Measurements from ENCODE around the gene C5AR2.
"Not testable (repeated sequence)": the region's sequence is repeated elsewhere in the genome, so short reads cannot be mapped to it uniquely, and the experiment has no call there.

The C5AR2 gene

GRCh38 chr19:47331931-47332547 lies at the start of gene C5AR2:
C5AR2 (plus strand) TSS chr19:47332175; CDS start chr19:47340800, 8,625 bp downstream.
- DNase-seq, result no peak

GRCh38 chr19:47283405-47284059 lies 48.4 kb upstream of the C5AR2 start:
- DNase-seq, result no peak

DNA sequence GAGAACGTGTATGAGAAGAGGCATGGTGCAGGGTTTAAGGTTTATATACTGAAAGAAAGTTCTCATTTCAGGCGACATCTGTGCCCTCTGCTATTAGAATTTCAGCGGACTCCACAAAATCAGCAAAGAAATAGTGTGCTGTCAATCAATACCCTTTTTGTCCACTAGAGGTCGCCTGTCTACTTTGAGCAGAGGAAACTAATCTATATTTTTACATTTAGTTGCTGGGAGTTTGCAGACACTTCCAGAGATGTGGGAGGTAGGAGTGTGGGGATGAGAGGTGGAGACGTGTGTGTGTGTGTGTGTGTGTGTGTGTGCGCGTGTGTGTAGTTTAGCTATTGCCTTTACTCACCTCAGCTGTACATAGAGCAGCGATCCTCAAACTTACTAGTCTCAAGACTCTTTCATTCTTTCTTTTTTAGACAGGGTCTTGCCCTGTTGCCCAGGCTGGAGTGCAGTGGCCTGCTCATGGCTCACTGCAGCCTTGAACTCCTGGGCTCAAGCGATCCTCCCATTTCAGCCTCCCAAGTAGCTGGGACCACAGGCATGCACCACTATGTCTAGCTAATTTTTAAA lies 47.6 kb upstream of the C5AR2 start:
- peak; percentile 72 for DNase-seq

DNA sequence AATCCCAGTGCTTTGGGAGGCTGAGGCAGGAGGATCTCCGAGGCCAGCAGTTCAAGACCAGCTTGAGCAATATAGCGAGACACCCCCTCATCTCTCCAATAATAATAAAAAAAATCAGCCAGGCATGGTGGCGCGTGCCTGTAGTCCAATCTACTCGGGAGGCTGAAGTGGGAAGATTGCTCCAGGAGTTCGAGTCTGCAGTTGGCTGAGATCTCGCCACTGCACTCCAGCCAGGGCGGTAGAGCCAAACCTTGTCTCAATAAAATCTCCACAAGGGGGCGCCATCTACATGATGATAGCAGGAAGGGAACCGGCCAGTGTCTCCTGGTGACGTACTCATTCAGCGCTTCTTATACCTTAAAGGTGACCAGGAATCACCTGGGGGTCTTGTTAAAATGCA lies 35.9 kb upstream of the C5AR2 start:
- peak; percentile 87 for DNase-seq

GRCh38 chr19:47300867-47301266 lies 31.1 kb upstream of the C5AR2 start:
- not testable (repeated sequence) for DNase-seq

GRCh38 chr19:47302249-47302648 lies 29.7 kb upstream of the C5AR2 start:
- no peak for DNase-seq

DNA sequence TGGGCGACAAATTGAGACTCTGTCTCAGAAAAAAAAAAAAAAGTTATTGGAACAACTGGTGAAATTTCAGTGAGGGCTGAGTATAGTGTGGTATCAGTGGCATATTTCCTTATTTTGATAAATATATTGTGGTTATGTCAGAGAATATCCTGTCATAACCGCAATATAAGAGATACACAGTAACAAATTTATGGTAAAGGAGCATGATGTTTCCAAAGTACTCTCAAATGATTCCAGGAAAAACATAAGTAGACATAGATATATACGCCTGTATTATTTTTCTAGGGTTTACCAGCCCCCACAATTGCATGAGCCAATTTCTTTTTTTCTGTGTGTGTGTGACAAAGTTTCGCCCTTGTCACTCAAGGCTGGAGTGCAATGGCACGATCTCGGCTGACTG lies 28.0 kb upstream of the C5AR2 start:
- no peak for DNase-seq

DNA sequence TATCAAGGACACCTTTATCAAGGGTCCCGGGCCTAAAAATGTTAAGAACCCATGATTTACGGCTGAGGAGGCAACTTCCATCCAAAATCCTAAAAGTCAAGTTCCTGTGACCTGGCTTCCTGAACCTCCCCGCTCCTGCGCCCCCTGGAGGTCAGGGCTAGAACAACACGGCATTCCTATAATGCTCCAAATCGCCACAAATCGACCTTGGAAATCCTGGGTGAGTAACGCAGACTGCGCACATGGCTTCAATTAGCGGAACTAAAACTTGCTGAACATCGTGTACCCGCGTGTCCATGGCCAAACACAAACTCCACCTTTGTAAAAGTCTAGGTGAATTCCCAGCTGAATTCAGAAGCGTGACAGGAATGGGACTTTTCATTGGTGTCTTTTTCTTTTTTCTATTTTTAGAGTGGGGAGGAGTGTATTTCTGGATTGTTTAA lies 26.6 kb upstream of the C5AR2 start:
- peak; percentile 55 for DNase-seq

DNA sequence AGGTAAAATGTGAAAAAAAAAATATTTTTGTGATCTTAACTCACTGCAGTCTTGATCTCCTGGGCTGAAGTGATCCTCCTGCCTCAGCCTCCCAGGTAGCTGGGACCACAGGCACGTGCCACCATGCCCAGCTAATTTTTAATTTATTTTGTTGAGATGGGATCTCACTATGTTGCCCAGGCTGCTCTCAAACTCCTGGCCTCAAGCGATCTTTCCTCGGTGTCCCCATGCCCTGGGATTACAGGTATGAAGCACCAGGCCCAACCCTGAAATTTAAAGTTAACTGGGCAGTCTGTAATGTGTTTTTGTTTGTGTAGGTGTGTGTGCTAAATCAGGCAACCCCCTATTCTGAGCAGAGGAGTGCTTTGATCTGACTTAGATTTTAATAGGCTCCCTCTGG lies 25.7 kb upstream of the C5AR2 start:
- no peak for DNase-seq

- DNase-seq, result no peak
These were observed 22.9 kb upstream of the C5AR2 start for GRCh38 chr19:47309038-47309437.

DNA sequence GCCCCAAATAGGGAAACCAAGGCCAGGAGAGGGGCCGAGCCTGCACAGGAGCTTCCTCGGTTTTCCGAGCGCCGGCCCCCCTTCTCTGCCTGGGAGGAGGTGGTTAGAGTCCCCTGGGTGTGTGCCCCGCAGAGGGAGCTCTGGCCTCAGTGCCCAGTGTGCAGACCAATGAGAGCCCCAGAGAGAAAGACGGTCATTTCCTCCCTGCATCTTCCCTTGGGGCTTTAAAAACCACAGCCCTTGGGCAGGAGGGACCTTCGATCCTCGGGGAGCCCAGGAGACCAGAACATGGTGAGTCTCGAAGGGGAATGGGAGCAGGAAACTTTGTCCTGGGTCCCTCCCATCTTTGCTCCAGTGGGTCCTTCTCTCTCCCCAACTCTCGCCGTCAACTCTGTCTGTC lies 22.4 kb upstream of the C5AR2 start, which contains the start of gene C5AR1:
Gene C5AR1, plus strand, starts transcription at position 254 of the 400 bp plus-strand sequence. Its CDS starts 35 bp downstream, at position 289.
- DNase-seq, result no peak

DNA sequence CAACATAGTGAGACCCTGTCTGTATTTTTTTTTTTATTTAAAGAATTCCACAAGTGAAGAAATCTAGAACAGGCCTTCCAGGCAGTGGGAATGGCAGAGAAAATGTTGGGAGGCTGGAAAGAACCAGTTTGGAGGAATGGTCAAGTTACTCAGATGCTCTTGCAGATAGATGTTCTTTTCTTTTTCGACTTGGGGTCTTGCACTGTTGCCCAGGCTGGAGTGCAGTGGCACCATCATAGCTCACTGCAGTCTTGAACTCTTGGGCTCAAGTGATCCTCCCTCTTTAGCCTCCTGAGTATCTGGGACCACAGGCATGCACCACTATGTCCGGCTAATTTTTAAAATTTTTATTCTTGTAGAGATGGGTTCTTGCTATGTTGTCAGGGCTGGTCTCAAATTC lies 21.7 kb upstream of the C5AR2 start:
- no peak for DNase-seq

GRCh38 chr19:47310819-47311218 lies 21.2 kb upstream of the C5AR2 start:
- DNase-seq, result no peak

DNA sequence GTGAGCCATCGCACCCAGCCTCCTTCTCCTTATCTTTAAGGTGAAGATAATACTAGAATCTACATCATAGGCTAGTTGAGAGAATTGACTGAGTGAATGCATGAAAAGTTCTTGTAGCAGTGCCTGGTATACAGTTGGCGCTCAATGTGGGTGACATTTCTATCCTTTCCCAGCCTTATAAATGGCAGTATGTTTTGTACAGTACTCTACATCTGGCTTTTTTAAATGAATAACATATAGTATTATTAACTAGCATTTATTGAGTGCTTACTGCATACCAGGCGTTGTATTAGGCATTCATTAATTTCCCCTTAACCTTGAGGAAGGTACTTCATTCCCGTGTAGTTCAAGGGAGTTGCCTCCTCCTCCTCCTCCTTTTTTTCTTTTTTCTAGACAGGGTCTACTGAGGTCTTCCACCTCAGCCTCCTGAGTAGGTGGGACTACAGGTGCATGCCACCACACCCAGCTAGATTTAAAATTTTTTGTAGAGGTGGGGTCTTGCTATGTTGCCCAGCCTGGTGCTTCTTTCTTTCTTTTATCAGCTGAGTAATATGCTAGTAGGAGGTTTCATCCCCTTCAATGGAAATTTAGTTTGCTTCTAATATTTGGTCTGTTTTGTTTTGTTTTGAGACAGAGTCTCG lies 19.5 kb upstream of the C5AR2 start:
- no peak for DNase-seq

DNA sequence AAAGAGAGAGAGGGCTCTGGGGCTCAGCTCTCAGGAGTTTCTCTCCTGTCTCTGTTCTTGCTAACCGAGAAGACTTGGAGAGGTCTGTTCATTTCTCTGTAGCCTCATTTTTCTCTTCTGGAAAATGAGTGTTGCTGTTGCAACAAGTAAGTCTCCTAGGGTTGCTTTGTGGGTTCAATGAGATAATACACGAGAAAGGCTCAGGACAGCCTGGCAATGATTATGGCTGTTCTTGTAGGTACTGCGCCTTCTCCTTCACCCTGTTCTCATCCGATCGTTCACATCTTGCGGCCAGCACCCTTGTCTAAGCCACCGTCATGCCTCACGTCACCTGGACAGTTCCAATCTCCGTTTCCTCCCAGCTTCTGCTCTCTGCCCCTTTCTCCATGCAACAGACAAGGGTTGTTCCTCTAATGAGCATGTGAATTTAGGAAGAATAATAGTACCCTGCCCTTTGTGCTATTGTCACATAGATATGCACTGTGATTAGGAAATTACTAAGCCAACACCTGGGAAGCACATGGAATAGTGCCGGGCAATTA lies 18.1 kb upstream of the C5AR2 start:
- no peak for DNase-seq

DNA sequence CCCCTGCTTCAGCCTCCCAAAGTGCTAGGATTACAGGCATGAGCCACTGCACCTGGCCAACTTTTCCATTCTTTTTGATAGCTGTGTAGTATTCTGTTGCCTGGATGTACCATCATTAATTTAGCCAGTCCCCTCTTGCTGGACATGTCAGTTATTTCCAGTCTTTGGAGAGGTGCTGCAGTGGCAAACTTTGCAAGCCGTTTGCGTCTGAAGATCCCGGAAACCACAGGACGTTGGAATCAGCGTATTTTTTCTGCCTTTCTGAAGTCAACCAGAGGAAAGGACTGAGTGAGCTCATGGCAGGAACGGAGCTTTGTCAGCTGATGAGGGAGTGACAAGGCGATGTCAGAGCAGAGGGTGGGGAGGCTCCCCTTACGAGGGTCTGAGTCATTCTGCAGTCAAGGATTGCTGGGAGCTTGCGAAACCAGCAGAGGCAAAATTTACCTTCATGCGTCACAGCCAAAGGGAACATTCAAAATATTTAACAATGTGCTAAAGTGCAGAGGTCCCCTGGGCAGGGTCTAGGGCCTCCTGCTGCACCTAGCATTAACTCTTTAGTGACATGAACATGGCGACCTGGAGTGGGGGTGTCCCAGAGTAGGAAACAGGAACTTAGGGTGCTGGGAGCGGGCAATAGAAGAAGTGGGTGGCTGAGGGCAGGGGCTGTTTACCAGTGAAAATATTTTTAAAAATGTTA lies 16.7 kb upstream of the C5AR2 start:
- peak; percentile 21 for DNase-seq

- DNase-seq, result no peak
These were observed 15.5 kb upstream of the C5AR2 start for GRCh38 chr19:47316513-47316912.

DNA sequence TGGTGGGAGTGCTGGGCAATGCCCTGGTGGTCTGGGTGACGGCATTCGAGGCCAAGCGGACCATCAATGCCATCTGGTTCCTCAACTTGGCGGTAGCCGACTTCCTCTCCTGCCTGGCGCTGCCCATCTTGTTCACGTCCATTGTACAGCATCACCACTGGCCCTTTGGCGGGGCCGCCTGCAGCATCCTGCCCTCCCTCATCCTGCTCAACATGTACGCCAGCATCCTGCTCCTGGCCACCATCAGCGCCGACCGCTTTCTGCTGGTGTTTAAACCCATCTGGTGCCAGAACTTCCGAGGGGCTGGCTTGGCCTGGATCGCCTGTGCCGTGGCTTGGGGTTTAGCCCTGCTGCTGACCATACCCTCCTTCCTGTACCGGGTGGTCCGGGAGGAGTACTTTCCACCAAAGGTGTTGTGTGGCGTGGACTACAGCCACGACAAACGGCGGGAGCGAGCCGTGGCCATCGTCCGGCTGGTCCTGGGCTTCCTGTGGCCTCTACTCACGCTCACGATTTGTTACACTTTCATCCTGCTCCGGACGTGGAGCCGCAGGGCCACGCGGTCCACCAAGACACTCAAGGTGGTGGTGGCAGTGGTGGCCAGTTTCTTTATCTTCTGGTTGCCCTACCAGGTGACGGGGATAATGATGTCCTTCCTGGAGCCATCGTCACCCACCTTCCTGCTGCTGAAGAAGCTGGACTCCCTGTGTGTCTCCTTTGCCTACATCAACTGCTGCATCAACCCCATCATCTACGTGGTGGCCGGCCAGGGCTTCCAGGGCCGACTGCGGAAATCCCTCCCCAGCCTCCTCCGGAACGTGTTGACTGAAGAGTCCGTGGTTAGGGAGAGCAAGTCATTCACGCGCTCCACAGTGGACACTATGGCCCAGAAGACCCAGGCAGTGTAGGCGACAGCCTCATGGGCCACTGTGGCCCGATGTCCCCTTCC lies 11.8 kb upstream of the C5AR2 start:
- DNase-seq, result no peak

DNA sequence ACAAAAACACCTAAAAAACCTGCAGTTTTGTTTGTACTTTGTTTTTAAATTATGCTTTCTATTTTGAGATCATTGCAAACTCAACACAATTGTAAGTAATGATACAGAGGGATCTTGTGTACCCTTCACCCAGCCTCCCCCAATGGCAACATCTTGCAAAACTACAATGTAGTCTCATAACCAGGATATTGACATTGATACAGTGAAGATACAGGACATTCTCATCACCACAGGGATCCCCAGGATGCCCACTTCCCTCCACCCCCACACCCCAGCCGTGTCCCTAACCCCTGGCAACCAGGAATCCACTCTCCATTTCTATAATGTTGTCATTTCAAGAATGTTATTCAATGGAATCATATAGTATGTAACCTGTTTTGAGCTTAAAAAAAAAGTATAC lies 10.3 kb upstream of the C5AR2 start:
- DNase-seq, result no peak

DNA sequence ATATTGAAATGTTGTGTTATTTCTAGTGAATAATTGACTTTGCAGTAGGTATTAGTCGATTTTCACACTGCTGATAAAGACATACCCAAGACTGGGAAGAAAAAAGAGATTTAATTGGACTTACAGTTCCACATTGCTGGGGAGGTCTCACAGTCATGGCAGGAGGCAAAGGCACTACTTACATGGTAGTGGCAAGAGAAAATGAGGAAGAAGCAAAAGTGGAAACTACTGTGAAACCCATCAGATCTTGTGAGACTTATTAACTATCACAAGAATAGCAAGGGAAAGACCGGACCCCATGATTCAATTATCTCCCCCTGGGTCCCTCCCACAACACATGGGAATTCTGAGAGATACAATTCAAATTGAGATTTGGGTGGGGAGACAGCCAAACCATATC lies 9.9 kb upstream of the C5AR2 start:
- no peak for DNase-seq

DNA sequence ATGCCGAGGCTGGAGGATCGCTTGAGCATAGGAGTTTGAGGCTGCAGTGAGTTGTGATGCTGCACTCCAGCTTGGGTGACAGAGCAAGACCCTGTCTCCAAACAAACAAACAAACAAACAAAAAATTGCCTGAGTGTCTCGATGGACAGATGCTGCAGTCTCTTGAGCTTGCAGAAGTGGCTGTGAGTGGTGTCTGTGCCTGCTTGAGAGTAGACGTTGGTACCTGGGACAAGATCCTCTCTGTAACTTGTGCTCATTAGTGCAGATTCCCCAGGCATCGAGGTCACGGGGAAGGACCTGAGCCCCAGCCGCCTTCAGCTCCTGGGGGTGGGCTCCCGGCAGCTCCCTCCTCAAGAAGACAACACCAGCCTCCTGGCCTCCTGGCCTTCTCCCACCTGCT lies 8.6 kb upstream of the C5AR2 start:
- DNase-seq, result no peak

DNA sequence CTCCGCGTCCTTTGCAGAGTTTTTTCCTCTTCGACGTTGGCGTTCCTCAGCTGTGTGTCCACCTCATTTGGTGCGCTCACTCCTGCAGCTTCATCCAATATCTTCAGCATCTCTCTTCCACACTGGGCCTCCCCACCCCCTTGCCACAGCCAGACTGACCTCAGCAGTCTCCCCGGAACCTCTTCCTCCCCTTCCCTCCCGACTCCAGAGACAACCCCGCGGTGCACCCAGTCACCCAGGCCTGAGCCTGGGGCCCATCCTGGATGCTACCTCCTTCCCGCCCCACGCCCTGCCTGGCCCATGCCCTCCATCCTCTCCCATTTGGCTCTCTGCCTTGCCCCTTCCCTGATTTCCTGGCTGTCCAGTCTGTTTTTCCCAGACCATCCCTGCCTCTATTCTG lies 8.1 kb upstream of the C5AR2 start:
- no peak for DNase-seq

Measured in CD4-positive, alpha-beta T cell treated with Interleukin-12 subunit alpha and Interleukin-12 subunit beta, for 1 hour (primary cell).